ENCODE data around the gene PDXK. TPM values are rescaled to one million over a fixed set of nuclear protein-coding genes. Genes with fewer than 3 reads are reported as not detected.
"Not testable (repeated sequence)": the region's sequence is repeated elsewhere in the genome, so short reads cannot be mapped to it uniquely, and the experiment has no call there.

PDXK gene
- total RNA-seq, 3 donors from 2014 or later = 51.5 to 79.2 (median 65.6) TPM

GRCh38 chr21:43693981-43694380 is 24.9 kb upstream of the PDXK start:
- no peaks in the 10 kb centered on the region for H3K27me3 ChIP-seq
- intact Hi-C loops (cut with DNase I; ENCODE audit: low total_unique reads) = no loop called here
- TF ChIP-seq POLR2AphosphoS5 (IDR thresholded peaks at IDR 0.05) (no peak), CTCF (IDR thresholded peaks at IDR 0.05) (no peak), POLR2A (IDR thresholded peaks at IDR 0.05) (no peak)
- no peak overlapping the region for H3K27ac ChIP-seq
- no peaks in the 10 kb centered on the region for H3K9me3 ChIP-seq
- no peaks in the 10 kb centered on the region for H3K4me1 ChIP-seq
- no peaks in the 10 kb centered on the region for H3K36me3 ChIP-seq
- no peak for DNase-seq (ENCODE audit: low spot score in 2 of 2)
- no peak overlapping the region for H3K4me3 ChIP-seq

GRCh38 chr21:43694437-43695079 is 24.4 kb upstream of the PDXK start:
- H3K27ac ChIP-seq = no peak overlapping the region
- no peaks in the 10 kb centered on the region for H3K36me3 ChIP-seq
- TF ChIP-seq POLR2A (IDR thresholded peaks at IDR 0.05) (no peak), CTCF (IDR thresholded peaks at IDR 0.05) (no peak), POLR2AphosphoS5 (IDR thresholded peaks at IDR 0.05) (no peak)
- H3K9me3 ChIP-seq = no peaks in the 10 kb centered on the region
- intact Hi-C loops (cut with DNase I; ENCODE audit: low total_unique reads) = no loop called here
- H3K27me3 ChIP-seq = no peaks in the 10 kb centered on the region
- H3K4me3 ChIP-seq = no peak overlapping the region
- H3K4me1 ChIP-seq = no peaks in the 10 kb centered on the region
- DNase-seq (ENCODE audit: low spot score in 2 of 2) = no peak

- H3K9me3 ChIP-seq = no peaks in the 10 kb centered on the region
- H3K36me3 ChIP-seq = no peaks in the 10 kb centered on the region
- TF ChIP-seq CTCF (IDR thresholded peaks at IDR 0.05) (no peak), POLR2AphosphoS5 (IDR thresholded peaks at IDR 0.05) (no peak), POLR2A (IDR thresholded peaks at IDR 0.05) (no peak)
- no peak overlapping the region for H3K4me3 ChIP-seq
- no peak overlapping the region for H3K27ac ChIP-seq
- H3K27me3 ChIP-seq = no peaks in the 10 kb centered on the region
- intact Hi-C loops (cut with DNase I; ENCODE audit: low total_unique reads) = no loop called here
- H3K4me1 ChIP-seq = no peaks in the 10 kb centered on the region
- DNase-seq (ENCODE audit: low spot score in 2 of 2) = no peak
Measured at GRCh38 chr21:43696214-43696613, 22.7 kb upstream of the PDXK start.

- no peak overlapping the region for H3K4me3 ChIP-seq
- intact Hi-C loops (cut with DNase I; ENCODE audit: low total_unique reads) = no loop called here
- DNase-seq (ENCODE audit: low spot score in 2 of 2) = no peak
- H3K9me3 ChIP-seq = no peaks in the 10 kb centered on the region
- no peak for TF ChIP-seq CTCF (IDR thresholded peaks at IDR 0.05)
- TF ChIP-seq POLR2AphosphoS5 (IDR thresholded peaks at IDR 0.05) = no peak
- TF ChIP-seq POLR2A (IDR thresholded peaks at IDR 0.05) = no peak
- H3K36me3 ChIP-seq = no peaks in the 10 kb centered on the region
- no peaks in the 10 kb centered on the region for H3K4me1 ChIP-seq
- H3K27ac ChIP-seq = no peak overlapping the region
- H3K27me3 ChIP-seq = no peaks in the 10 kb centered on the region
Measured at GRCh38 chr21:43697758-43698643, 20.9 kb upstream of the PDXK start.

GRCh38 chr21:43699492-43699777 is 19.5 kb upstream of the PDXK start:
- H3K27me3 ChIP-seq; DNase-seq (ENCODE audit: low spot score in 2 of 2); H3K9me3 ChIP-seq; H3K27ac ChIP-seq; intact Hi-C loops (cut with DNase I; ENCODE audit: low total_unique reads); H3K4me3 ChIP-seq; H3K36me3 ChIP-seq; H3K4me1 ChIP-seq: not testable (repeated sequence)

Measured in breast epithelium (tissue), 4 donors.